ENCODE measurements around the gene ZNF296. TPM values are rescaled to one million over a fixed set of nuclear protein-coding genes. Genes with fewer than 3 reads are reported as not detected.

Gene ZNF296
- total and polyA plus RNA-seq, 2 donors (not counting 3 experiments of a cell fraction or from before 2014, with no cell fraction given), result 0.35 to 1.8 TPM

- CTCF ChIA-PET, result no interaction called here
- dilution Hi-C loops (cut with MboI; ENCODE audit: extremely low pct_ligation_motif_present, low sequenced_read_pairs) (no loop called here), intact Hi-C loops (cut with micrococcal nuclease) (no loop called here)
- H3K4me2 ChIP-seq (ENCODE audit: insufficient read depth, low read length), result no peak overlapping the region
- no peaks in the 10 kb centered on the region for H3K79me2 ChIP-seq (ENCODE audit: control insufficient read depth, insufficient read depth, low read length)
- H3K9me3 ChIP-seq (replicated peaks; ENCODE audit: control insufficient read depth, insufficient read depth, low read length), result no peaks in the 10 kb centered on the region
- no peak overlapping the region for H3K27ac ChIP-seq (ENCODE audit: insufficient read depth, low read depth, low read length)
- no peaks in the 10 kb centered on the region for H3K9me1 ChIP-seq (replicated peaks; ENCODE audit: control insufficient read depth, extremely low read depth, insufficient read depth, low read length)
- peaks cover 2 to 36% of the 10 kb centered on the region in 2 experiments for H3K36me3 ChIP-seq (ENCODE audit: control insufficient read depth in 2 of 2, extremely low read depth in 1 of 2, insufficient read depth in 2 of 2, low read length in 2 of 2)
- POLR2A ChIA-PET, result no interaction called here
- TF ChIP-seq GATA2 (IDR thresholded peaks at IDR 0.05; ENCODE audit: insufficient read depth, insufficient read length, low read depth, low read length), result no peak
- no peak for TF ChIP-seq FOS (IDR thresholded peaks at IDR 0.05; ENCODE audit: borderline replicate concordance, insufficient read depth, low read length)
- no peak for TF ChIP-seq EZH2 (IDR thresholded peaks at IDR 0.05; ENCODE audit: borderline replicate concordance, low read depth, low read length, severe bottlenecking)
- TF ChIP-seq MAX (IDR thresholded peaks at IDR 0.05; ENCODE audit: insufficient read depth, insufficient read length), result no peak
- TF ChIP-seq POLR2A (IDR thresholded peaks at IDR 0.05; ENCODE audit: low read depth, low read length), result no peak
- no peak for TF ChIP-seq JUN (IDR thresholded peaks at IDR 0.05; ENCODE audit: borderline replicate concordance, insufficient read depth, insufficient read length, low read depth)
- DNase-seq (ENCODE audit: low read depth, low spot score) (no peak), FAIRE-seq (no peak)
- H2AFZ ChIP-seq (ENCODE audit: low read depth, low read length), result no peak overlapping the region
- BruUV-seq (replicated peaks), result no TSS peak
- H3K4me1 ChIP-seq (ENCODE audit: control insufficient read depth, extremely low read depth, insufficient read depth, low read length), result no peaks in the 10 kb centered on the region
- no peak overlapping the region for H3K9ac ChIP-seq (replicated peaks; ENCODE audit: extremely low read depth, insufficient read depth, low read length)
- H3K27me3 ChIP-seq (ENCODE audit: control insufficient read depth in 2 of 2, insufficient read depth in 2 of 2, low read length in 2 of 2), result no peaks in the 10 kb centered on the region
- no peak overlapping the region for H3K4me3 ChIP-seq (replicated peaks in 1 of 3; ENCODE audit: insufficient read depth in 1 of 3, low read depth in 1 of 3, low read length in 3 of 3)
- H4K20me1 ChIP-seq (replicated peaks; ENCODE audit: control insufficient read depth, extremely low read depth, insufficient read depth, low read length), result no peaks in the 10 kb centered on the region
Measured at GRCh38 chr19:45070214-45070613, 6.1 kb downstream of the ZNF296 start.

DNA sequence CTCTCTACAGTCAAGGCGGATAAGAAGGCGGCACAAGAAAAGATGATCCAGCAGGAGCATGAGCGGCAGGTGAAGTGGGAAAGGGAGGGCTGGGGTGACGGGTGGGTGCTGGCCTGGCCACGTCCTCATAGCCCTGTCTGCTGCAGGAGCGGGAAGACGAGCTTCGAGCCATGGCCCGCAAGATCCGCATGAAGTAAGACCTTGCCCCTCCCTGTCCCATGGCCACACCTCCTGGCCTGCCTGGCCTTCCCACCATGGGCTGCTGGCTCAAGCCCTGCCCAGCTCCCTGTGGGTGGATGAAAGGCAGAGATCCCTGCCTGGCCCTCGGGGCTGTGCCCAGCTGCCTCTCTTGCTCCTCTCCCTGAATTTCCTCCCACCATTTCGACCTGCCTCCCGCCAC is 7.2 kb downstream of the ZNF296 start:
- no peaks in the 10 kb centered on the region for H3K4me1 ChIP-seq (ENCODE audit: control insufficient read depth, extremely low read depth, insufficient read depth, low read length)
- H3K79me2 ChIP-seq (ENCODE audit: control insufficient read depth, insufficient read depth, low read length), result no peaks in the 10 kb centered on the region
- no peak overlapping the region for H2AFZ ChIP-seq (ENCODE audit: low read depth, low read length)
- ChIA-PET POLR2A (no interaction called here), CTCF (interaction anchor here (1.2 kb wide), 1 partner anchor 9 kb away, joined by 11 read pairs; no protein-coding TSS in a partner anchor)
- no peaks in the 10 kb centered on the region for H3K27me3 ChIP-seq (ENCODE audit: control insufficient read depth in 2 of 2, insufficient read depth in 2 of 2, low read length in 2 of 2)
- FAIRE-seq (no peak), DNase-seq (ENCODE audit: low read depth, low spot score) (no peak)
- no TSS peak for BruUV-seq (replicated peaks)
- H3K9ac ChIP-seq (replicated peaks; ENCODE audit: extremely low read depth, insufficient read depth, low read length), result no peak overlapping the region
- H3K36me3 ChIP-seq (ENCODE audit: control insufficient read depth in 2 of 2, extremely low read depth in 1 of 2, insufficient read depth in 2 of 2, low read length in 2 of 2), result peaks cover 2 to 42% of the 10 kb centered on the region in 2 experiments
- H3K4me3 ChIP-seq (replicated peaks in 1 of 3; ENCODE audit: insufficient read depth in 1 of 3, low read depth in 1 of 3, low read length in 3 of 3), result no peak overlapping the region
- H3K9me1 ChIP-seq (replicated peaks; ENCODE audit: control insufficient read depth, extremely low read depth, insufficient read depth, low read length), result no peaks in the 10 kb centered on the region
- intact Hi-C loops (cut with micrococcal nuclease) (no loop called here), dilution Hi-C loops (cut with MboI; ENCODE audit: extremely low pct_ligation_motif_present, low sequenced_read_pairs) (no loop called here)
- TF ChIP-seq JUN (IDR thresholded peaks at IDR 0.05; ENCODE audit: borderline replicate concordance, insufficient read depth, insufficient read length, low read depth) (no peak), POLR2A (IDR thresholded peaks at IDR 0.05; ENCODE audit: low read depth, low read length) (no peak)
- TF ChIP-seq, protein P1, sequence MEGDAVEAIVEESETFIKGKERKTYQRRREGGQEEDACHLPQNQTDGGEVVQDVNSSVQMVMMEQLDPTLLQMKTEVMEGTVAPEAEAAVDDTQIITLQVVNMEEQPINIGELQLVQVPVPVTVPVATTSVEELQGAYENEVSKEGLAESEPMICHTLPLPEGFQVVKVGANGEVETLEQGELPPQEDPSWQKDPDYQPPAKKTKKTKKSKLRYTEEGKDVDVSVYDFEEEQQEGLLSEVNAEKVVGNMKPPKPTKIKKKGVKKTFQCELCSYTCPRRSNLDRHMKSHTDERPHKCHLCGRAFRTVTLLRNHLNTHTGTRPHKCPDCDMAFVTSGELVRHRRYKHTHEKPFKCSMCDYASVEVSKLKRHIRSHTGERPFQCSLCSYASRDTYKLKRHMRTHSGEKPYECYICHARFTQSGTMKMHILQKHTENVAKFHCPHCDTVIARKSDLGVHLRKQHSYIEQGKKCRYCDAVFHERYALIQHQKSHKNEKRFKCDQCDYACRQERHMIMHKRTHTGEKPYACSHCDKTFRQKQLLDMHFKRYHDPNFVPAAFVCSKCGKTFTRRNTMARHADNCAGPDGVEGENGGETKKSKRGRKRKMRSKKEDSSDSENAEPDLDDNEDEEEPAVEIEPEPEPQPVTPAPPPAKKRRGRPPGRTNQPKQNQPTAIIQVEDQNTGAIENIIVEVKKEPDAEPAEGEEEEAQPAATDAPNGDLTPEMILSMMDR (IDR thresholded peaks at IDR 0.05; ENCODE audit: extremely low read depth in 1 of 2, insufficient read depth in 1 of 2, low read depth in 1 of 2, low read length in 2 of 2), result no peak
- H3K4me2 ChIP-seq (ENCODE audit: insufficient read depth, low read length), result no peak overlapping the region
- H4K20me1 ChIP-seq (replicated peaks; ENCODE audit: control insufficient read depth, extremely low read depth, insufficient read depth, low read length), result no peaks in the 10 kb centered on the region
- H3K9me3 ChIP-seq (replicated peaks; ENCODE audit: control insufficient read depth, insufficient read depth, low read length), result no peaks in the 10 kb centered on the region
- no peak overlapping the region for H3K27ac ChIP-seq (ENCODE audit: insufficient read depth, low read depth, low read length)
